Upper lobe of left lung (tissue), 6 donors: ENCODE results near the gene ALDH3B1. TPM values are rescaled to one million over a fixed set of nuclear protein-coding genes. Genes with fewer than 3 reads are reported as not detected.

Source experiments
- ATAC-seq, 2 donors: fragments of 200-7000 bp; cut with Tn5 transposase; one replicate each; pipeline ENCODE4 v1.9.1; 2022; ENCODE audit warnings: mild to moderate bottlenecking in 2 of 2, moderate library complexity in 2 of 2; ENCODE audit not compliant: low FRiP score in 2 of 2
- DNase-seq, 2 donors: peaks; one replicate each; pipeline ENCODE4 v3.0.0-alpha.2; 2019 to 2020
- H3K27ac ChIP-seq, 4 donors: fragments of 200-600 bp; sonication (generic); one replicate each; pipeline ENCODE4 v1.5.1; 2016 to 2019
- H3K27me3 ChIP-seq, 4 donors: fragments of 200-600 bp; sonication (generic); one replicate each; pipeline ENCODE4 v1.5.1; 2017 to 2019
- H3K36me3 ChIP-seq, 4 donors: fragments of 200-600 bp; sonication (generic); one replicate each; pipeline ENCODE4 v1.5.1; 2016 to 2019
- H3K4me1 ChIP-seq, 4 donors: fragments of 200-600 bp; sonication (generic); one replicate each; pipeline ENCODE4 v1.5.1; 2018 to 2019
- H3K4me3 ChIP-seq, 4 donors: fragments of 200-600 bp; sonication (generic); one replicate each; pipeline ENCODE4 v1.5.1; 2017 to 2019; ENCODE audit warnings: mild to moderate bottlenecking in 2 of 4, moderate library complexity in 1 of 4
- H3K9me3 ChIP-seq, 4 donors: fragments of 200-600 bp; sonication (generic); one replicate each; pipeline ENCODE4 v1.5.1; 2018 to 2019
- EP300 ChIP-seq, 4 donors: sonication (generic); formaldehyde crosslinking; IDR thresholded peaks; one replicate each; pipeline ENCODE4 v1.5.1; 2017; ENCODE audit warnings: antibody characterized with exemption in 4 of 4, control low read depth in 2 of 4
- POLR2A ChIP-seq, 4 donors: fragments of 450-650 bp; IDR thresholded peaks; one replicate each; pipeline ENCODE4 v1.5.1; 2016 to 2017; ENCODE audit warnings: antibody characterized with exemption in 4 of 4, mild to moderate bottlenecking in 2 of 4
- POLR2AphosphoS5 ChIP-seq, 2 donors: sonication (generic); formaldehyde crosslinking; IDR thresholded peaks; one replicate each; pipeline ENCODE4 v1.5.1; 2017; ENCODE audit warnings: antibody characterized with exemption in 2 of 2
- WGBS, 2 donors: methylation state at CpG; one replicate each; pipeline ENCODE4 v1.1.5; 2017 to 2018; 5-methylcytosine and 5-hydroxymethylcytosine counted together
- small RNA-seq, 4 donors: library from RNA; depleted of rRNA; stranded (forward); fragments of <200 nt; gene quantifications; one replicate each; pipeline ENCODE3, GENCODE V24; 2016
- total RNA-seq, 6 donors: library from RNA; depleted of rRNA in 4 of 6; stranded (reverse); fragments of >200 nt in 4 of 6; gene quantifications; one replicate each; pipeline versions ENCODE4 v1.1.0 to v1.2.1, GENCODE V29; 2016 to 2021
- TF ChIP-seq, protein P1 (sequence below), 6 experiments: fragments of 450-650 bp in 4 of 6; fragments of 200-600 bp in 2 of 6; sonication (generic) in 2 of 6; IDR thresholded peaks; one replicate each; pipeline ENCODE4 v1.5.1; 2016 to 2019; ENCODE audit warnings: antibody characterized with exemption in 6 of 6
- donor health status: DM: no; HTN: no; CAD: no; lungs with moderate emphysema.
- donor health status: DM: no; HTN: yes; CAD: no; lungs with severe emphysema.

ALDH3B1 gene
- total RNA-seq, 6 donors from 2014 or later = 107 to 229 (median 185) TPM

DNA sequence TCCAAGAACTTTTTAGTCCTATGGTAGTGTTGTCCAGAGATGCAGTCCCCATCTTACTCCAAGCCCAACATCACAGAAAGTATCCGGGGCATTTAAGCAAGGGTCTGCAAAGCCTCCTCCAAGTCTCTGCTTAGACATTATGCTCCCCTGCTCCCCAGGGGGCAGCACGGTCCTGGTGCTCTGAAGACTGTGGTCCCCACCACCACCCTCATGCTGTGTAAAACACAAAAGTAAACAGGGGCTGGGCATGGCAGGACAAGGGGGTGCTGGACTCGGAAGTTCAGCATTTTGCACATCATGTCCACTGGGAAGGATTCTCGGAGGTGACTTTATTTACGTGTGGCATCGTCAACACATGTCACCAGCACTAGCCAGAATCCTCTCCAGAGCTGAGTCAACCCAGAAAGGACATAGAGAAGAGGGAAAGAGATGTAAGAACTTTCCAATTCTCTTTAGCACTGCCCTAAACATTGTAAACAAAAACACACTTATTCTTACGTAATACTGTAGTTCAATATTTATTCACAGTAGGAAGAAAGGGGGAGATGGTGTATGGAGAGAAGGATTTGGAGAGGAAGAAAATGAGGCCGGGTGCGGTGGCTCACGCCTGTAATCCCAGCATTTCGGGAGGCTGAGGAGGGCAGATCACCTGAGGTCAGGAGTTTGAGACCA is 66.4 kb downstream of the ALDH3B1 start:
- ATAC-seq = no peak
- TF ChIP-seq POLR2AphosphoS5 (IDR thresholded peaks at IDR 0.05) (no peak), EP300 (IDR thresholded peaks at IDR 0.05) (no peak), POLR2A (IDR thresholded peaks at IDR 0.05) (no peak)
- TF ChIP-seq, protein P1, sequence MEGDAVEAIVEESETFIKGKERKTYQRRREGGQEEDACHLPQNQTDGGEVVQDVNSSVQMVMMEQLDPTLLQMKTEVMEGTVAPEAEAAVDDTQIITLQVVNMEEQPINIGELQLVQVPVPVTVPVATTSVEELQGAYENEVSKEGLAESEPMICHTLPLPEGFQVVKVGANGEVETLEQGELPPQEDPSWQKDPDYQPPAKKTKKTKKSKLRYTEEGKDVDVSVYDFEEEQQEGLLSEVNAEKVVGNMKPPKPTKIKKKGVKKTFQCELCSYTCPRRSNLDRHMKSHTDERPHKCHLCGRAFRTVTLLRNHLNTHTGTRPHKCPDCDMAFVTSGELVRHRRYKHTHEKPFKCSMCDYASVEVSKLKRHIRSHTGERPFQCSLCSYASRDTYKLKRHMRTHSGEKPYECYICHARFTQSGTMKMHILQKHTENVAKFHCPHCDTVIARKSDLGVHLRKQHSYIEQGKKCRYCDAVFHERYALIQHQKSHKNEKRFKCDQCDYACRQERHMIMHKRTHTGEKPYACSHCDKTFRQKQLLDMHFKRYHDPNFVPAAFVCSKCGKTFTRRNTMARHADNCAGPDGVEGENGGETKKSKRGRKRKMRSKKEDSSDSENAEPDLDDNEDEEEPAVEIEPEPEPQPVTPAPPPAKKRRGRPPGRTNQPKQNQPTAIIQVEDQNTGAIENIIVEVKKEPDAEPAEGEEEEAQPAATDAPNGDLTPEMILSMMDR (IDR thresholded peaks at IDR 0.05) = peak in 3 of 6 experiments; percentile 15 to 40 (median 37)
- H3K4me3 ChIP-seq = no peak overlapping the region
- peaks cover 5 to 31% (median 27%) of the 10 kb centered on the region in 4 donors for H3K36me3 ChIP-seq
- 61 to 69% methylated on average over 11 of the region's 11 CpGs for WGBS, 2 donors
- no peak for DNase-seq
- H3K27me3 ChIP-seq = no peaks in the 10 kb centered on the region
- peaks cover 0 to 17% (median 0%) of the 10 kb centered on the region in 4 donors for H3K4me1 ChIP-seq
- H3K27ac ChIP-seq = no peak overlapping the region
- no peaks in the 10 kb centered on the region for H3K9me3 ChIP-seq

DNA sequence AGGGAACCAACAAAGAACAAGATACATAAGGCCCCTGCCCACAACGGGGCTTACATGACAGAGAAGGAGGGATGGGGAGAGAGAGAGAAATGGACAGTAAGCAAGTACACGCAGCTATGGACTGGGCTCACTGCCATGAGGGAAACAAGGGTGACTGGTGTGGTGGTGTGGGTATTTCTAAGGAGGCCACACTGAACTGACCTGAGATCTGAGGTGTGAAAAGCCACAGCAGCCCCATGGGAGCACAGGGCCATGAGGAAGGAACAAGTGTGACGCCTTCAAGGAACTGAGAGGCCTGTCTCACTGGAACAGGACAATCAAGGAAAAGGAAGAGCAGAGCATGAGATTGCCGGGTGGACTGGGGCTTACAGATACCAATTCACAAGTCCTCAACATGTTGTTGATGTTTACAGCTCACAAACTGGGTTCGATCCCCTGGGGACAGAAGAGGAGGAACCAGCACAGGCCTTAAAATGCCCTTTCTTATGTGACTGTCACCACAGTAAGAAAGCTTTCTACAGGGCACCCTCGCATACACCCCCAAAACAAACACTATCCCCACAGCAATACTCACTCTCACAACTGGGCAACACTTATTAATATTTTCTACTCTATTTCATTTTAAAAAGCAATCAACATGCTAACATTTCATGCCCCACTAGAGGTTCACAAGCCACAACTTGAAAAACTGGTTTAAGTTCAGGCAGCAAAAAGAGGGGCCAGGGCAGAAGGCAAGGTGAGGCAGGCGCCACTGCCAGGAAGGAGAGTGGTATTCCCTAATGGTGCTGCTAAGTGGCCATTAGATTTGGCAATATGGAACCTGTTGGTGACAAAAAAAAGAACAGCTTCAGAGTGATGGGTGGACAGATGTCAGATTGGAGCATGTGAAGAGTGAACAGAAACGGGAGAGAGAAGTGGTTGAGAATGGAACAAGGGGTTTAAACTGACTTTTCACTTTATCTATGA is 67.8 kb downstream of the ALDH3B1 start:
- peak in 1 of 2 donors; percentile 4 for TF ChIP-seq POLR2AphosphoS5 (IDR thresholded peaks at IDR 0.05)
- TF ChIP-seq, protein P1 (IDR thresholded peaks at IDR 0.05) = no peak
- Histone ChIP-seq H3K9me3 (no peaks in the 10 kb centered on the region), H3K36me3 (peaks cover 0 to 24% (median 15%) of the 10 kb centered on the region in 4 donors), H3K27me3 (no peaks in the 10 kb centered on the region), H3K4me1 (peaks cover 0 to 17% (median 4%) of the 10 kb centered on the region in 4 donors), H3K27ac (peak overlapping the region in 1 of 4 donors; percentile 49), H3K4me3 (no peak overlapping the region)
- DNase-seq = peak in 1 of 2 donors; percentile 38
- 69 to 72% methylated on average over 8 of the region's 8 CpGs for WGBS, 2 donors
- peak in 1 of 2 donors; percentile 53 for ATAC-seq

Small RNA genes within 50 kb of the gene (small RNA-seq; reads per million reads assigned to genes)
- 0.07 to 0.72 (median 0.30) reads per million in 4 donors for gene MIR6753

Other genes starting within 250 kb of the ALDH3B1 start
- gene UNC93B1, start 6.2 kb upstream of the ALDH3B1 start, total RNA-seq = 100 to 1,000 TPM in 4 of 6 donors, 10 to 100 TPM in 2; 99.3 to 186 (median 124) TPM
- gene NDUFS8, start 20.4 kb downstream of the ALDH3B1 start, total RNA-seq = 100 to 1,000 TPM in 5 of 6 donors, 10 to 100 TPM in 1; 64.5 to 196 (median 143) TPM
- 100 to 1,000 TPM; 141 to 919 (median 287) TPM for gene TCIRG1, start 28.7 kb downstream of the ALDH3B1 start, total RNA-seq
- gene CHKA, start 111.1 kb downstream of the ALDH3B1 start, total RNA-seq = 100 to 1,000 TPM in 1 of 6 donors, 10 to 100 TPM in 5; 34.5 to 128 (median 59.1) TPM
- gene KMT5B, start 203.0 kb downstream of the ALDH3B1 start, total RNA-seq = 10 to 100 TPM; 19.3 to 61.2 (median 41.0) TPM